DMS 273 (cell line): Measurements from ENCODE around the gene CCDC102A.
"Not testable (repeated sequence)": the region's sequence is repeated elsewhere in the genome, so short reads cannot be mapped to it uniquely, and the experiment has no call there.

ENCODE experiments used
- DNase-seq: peaks from one replicate; lab custom pipeline; 2025; ENCODE audit not compliant: unreplicated experiment; lab: John Stamatoyannopoulos, UW

CCDC102A gene

GRCh38 chr16:57503366-57503765, 33.0 kb downstream of the CCDC102A start:
- no peak for DNase-seq

GRCh38 chr16:57502048-57502775, 34.2 kb downstream of the CCDC102A start:
- no peak for DNase-seq

GRCh38 chr16:57501492-57501891, 34.9 kb downstream of the CCDC102A start:
- DNase-seq = no peak

- DNase-seq = no peak
Measured at GRCh38 chr16:57500578-57501111, 35.7 kb downstream of the CCDC102A start.

- not testable (repeated sequence) for DNase-seq
Measured at GRCh38 chr16:57499941-57500340, 36.4 kb downstream of the CCDC102A start.

- DNase-seq = no peak
Measured at GRCh38 chr16:57498031-57498430, 38.3 kb downstream of the CCDC102A start.

- no peak for DNase-seq
Measured at GRCh38 chr16:57497121-57497520, 39.2 kb downstream of the CCDC102A start.

GRCh38 chr16:57493767-57494166, 42.6 kb downstream of the CCDC102A start:
- DNase-seq = no peak

- DNase-seq = no peak
Measured at GRCh38 chr16:57489229-57489628, 47.1 kb downstream of the CCDC102A start.

GRCh38 chr16:57486858-57487834, 49.2 kb downstream of the CCDC102A start:
- no peak for DNase-seq

- peak; percentile 93 for DNase-seq
Measured at GRCh38 chr16:57485916-57486857, 50.2 kb downstream of the CCDC102A start, which contains the start of gene DOK4. DOK4 (minus strand) TSS chr16:57486493; CDS start chr16:57479507, 6,986 bp downstream.

GRCh38 chr16:57485091-57485915, 51.1 kb downstream of the CCDC102A start:
- no peak for DNase-seq

GRCh38 chr16:57484515-57485005, 51.8 kb downstream of the CCDC102A start:
- DNase-seq = no peak

- no peak for DNase-seq
Measured at GRCh38 chr16:57483725-57484514, 52.5 kb downstream of the CCDC102A start.

GRCh38 chr16:57482845-57483545, 53.4 kb downstream of the CCDC102A start:
- no peak for DNase-seq

GRCh38 chr16:57481421-57481820, 55.0 kb downstream of the CCDC102A start:
- no peak for DNase-seq

- peak; percentile 84 for DNase-seq
Measured at GRCh38 chr16:57480754-57481230, 55.6 kb downstream of the CCDC102A start.
